Neural cell (in vitro differentiated cells): Measurements from ENCODE around the gene NBEAL1. TPM values are rescaled to one million over a fixed set of nuclear protein-coding genes. Genes with fewer than 3 reads are reported as not detected.
"Not testable (repeated sequence)": the region's sequence is repeated elsewhere in the genome, so short reads cannot be mapped to it uniquely, and the experiment has no call there.

Source experiments
- H2AFZ ChIP-seq: fragments of 200-600, 300-800 bp; sonication (generic), shearing (Covaris generic); 2 replicates; pipeline ENCODE4 v1.6.0; 2014; ENCODE audit warnings: low read depth, mild to moderate bottlenecking, antibody characterized with exemption, low read length, moderate library complexity
- H3F3A ChIP-seq: fragments of 200-600 bp; shearing (Covaris generic); 2 replicates; pipeline ENCODE4 v1.6.1; 2016; ENCODE audit warnings: mild to moderate bottlenecking, moderate library complexity, mixed read lengths, antibody characterized with exemption, low read length; ENCODE audit not compliant: insufficient read depth, poor library complexity, severe bottlenecking
- H3K27ac ChIP-seq: fragments of 200-600, 300-800 bp; sonication (generic), shearing (Covaris generic); 2 replicates; pipeline ENCODE4 v1.5.1; 2014; ENCODE audit warnings: mild to moderate bottlenecking, low read length, moderate library complexity
- H3K27me3 ChIP-seq: fragments of 300-800, 200-600 bp; sonication (generic), shearing (Covaris generic); 2 replicates; pipeline ENCODE4 v1.6.0; 2014; ENCODE audit warnings: mild to moderate bottlenecking, low read depth, low read length, moderate library complexity; ENCODE audit not compliant: insufficient read depth
- H3K36me3 ChIP-seq: fragments of 300-800, 200-600 bp; sonication (generic), shearing (Covaris generic); 2 replicates; pipeline ENCODE4 v1.5.1; 2014; ENCODE audit warnings: mild to moderate bottlenecking, antibody characterized with exemption, low read length, moderate library complexity; ENCODE audit not compliant: insufficient read depth
- H3K4me2 ChIP-seq: fragments of 300-800, 200-600 bp; sonication (generic), shearing (Covaris generic); 2 replicates; pipeline ENCODE4 v1.6.0; 2014; ENCODE audit warnings: mild to moderate bottlenecking, low read length
- H3K4me3 ChIP-seq: fragments of 300-800, 200-600 bp; sonication (generic), shearing (Covaris generic); 2 replicates; pipeline ENCODE4 v1.5.1; 2014; ENCODE audit warnings: mild to moderate bottlenecking, low read length, moderate library complexity
- H3K79me2 ChIP-seq: fragments of 200-600 bp; shearing (Covaris generic); replicated peaks from 2 replicates; pipeline ENCODE4 v1.6.0; 2014; ENCODE audit warnings: mild to moderate bottlenecking, low read length, moderate library complexity; ENCODE audit not compliant: insufficient read depth
- H3K9ac ChIP-seq: fragments of 300-800, 200-600 bp; sonication (generic), shearing (Covaris generic); 2 replicates; pipeline ENCODE4 v1.6.1; 2016; ENCODE audit warnings: mild to moderate bottlenecking, low read length, mixed read lengths
- H3K9me2 ChIP-seq: fragments of 200-600 bp; shearing (Covaris generic); 2 replicates; pipeline ENCODE4 v1.6.1; 2016; ENCODE audit warnings: mild to moderate bottlenecking, low read length, mixed read lengths; ENCODE audit not compliant: insufficient read depth
- H3K9me3 ChIP-seq: fragments of 200-600, 300-800 bp; sonication (generic), shearing (Covaris generic); 2 replicates; pipeline ENCODE4 v1.6.1; 2016; ENCODE audit warnings: mild to moderate bottlenecking, mixed run types, low read length, moderate library complexity, mixed read lengths
- H4K20me1 ChIP-seq: fragments of 200-600 bp; shearing (Covaris generic); 2 replicates; pipeline ENCODE4 v1.6.1; 2016; ENCODE audit warnings: mild to moderate bottlenecking, mixed run types; ENCODE audit not compliant: insufficient read depth
- CTCF ChIP-seq: fragments of 450-650 bp; IDR thresholded peaks from 2 replicates; pipeline ENCODE4 v1.5.1; 2014; ENCODE audit warnings: antibody characterized with exemption, mild to moderate bottlenecking, moderate library complexity; ENCODE audit not compliant: poor library complexity, severe bottlenecking
- EP300 ChIP-seq: fragments of 450-650 bp; conservative IDR thresholded peaks from 2 replicates; pipeline ENCODE4 v1.6.1; 2014; ENCODE audit warnings: antibody characterized with exemption, mild to moderate bottlenecking, moderate library complexity; ENCODE audit not compliant: poor library complexity, severe bottlenecking
- EZH2 ChIP-seq: fragments of 200-600, 300-800 bp; shearing (Covaris generic), sonication (generic); IDR thresholded peaks from 2 replicates; pipeline ENCODE4 v1.6.1; 2014; ENCODE audit warnings: antibody characterized with exemption, low read length, borderline replicate concordance, mild to moderate bottlenecking; ENCODE audit not compliant: insufficient read depth, poor library complexity, severe bottlenecking
- MXI1 ChIP-seq: fragments of 450-650 bp; conservative IDR thresholded peaks from 2 replicates; pipeline ENCODE4 v1.6.1; 2014; ENCODE audit warnings: antibody characterized with exemption, mild to moderate bottlenecking; ENCODE audit not compliant: poor library complexity, severe bottlenecking
- POLR2AphosphoS5 ChIP-seq: IDR thresholded peaks from 2 replicates; pipeline ENCODE4 v1.6.1; 2012
- RAD21 ChIP-seq: fragments of 450-650 bp; conservative IDR thresholded peaks from 2 replicates; pipeline ENCODE4 v1.6.1; 2014; ENCODE audit warnings: antibody characterized with exemption, mild to moderate bottlenecking, moderate library complexity
- SMC3 ChIP-seq: fragments of 450-650 bp; conservative IDR thresholded peaks from 2 replicates; pipeline ENCODE4 v1.6.1; 2014; ENCODE audit warnings: antibody characterized with exemption, mild to moderate bottlenecking, moderate library complexity; ENCODE audit not compliant: poor library complexity
- TAF1 ChIP-seq: IDR thresholded peaks from 2 replicates; pipeline ENCODE4 v1.6.1; 2012; ENCODE audit warnings: low read depth
- polyA plus RNA-seq: library from polyadenylated mRNA; depleted of rRNA; stranded (reverse); fragments of >200 nt; gene quantifications from 2 replicates; pipeline ENCODE4 v1.2.3, GENCODE V29; 2014
- TF ChIP-seq, protein P1 (sequence below): IDR thresholded peaks from 2 replicates; pipeline ENCODE4 v1.6.1; 2012; ENCODE audit warnings: borderline replicate concordance

The NBEAL1 gene
- polyA plus RNA-seq, 1 donor from 2014 or later = 7.9 TPM

GRCh38 chr2:203185864-203186263 is 171.2 kb downstream of the NBEAL1 start:
- H3K4me2 ChIP-seq = no peak overlapping the region
- no peak overlapping the region for H3K9ac ChIP-seq
- TF ChIP-seq EZH2 (no peak), MXI1 (no peak), CTCF (no peak), TAF1 (no peak), RAD21 (no peak), EP300 (no peak), SMC3 (no peak), POLR2AphosphoS5 (no peak)
- H4K20me1 ChIP-seq = no peaks in the 10 kb centered on the region
- H3F3A ChIP-seq = no peaks in the 10 kb centered on the region
- no peak overlapping the region for H3K4me3 ChIP-seq
- no peaks in the 10 kb centered on the region for H3K27me3 ChIP-seq
- no peak overlapping the region for H3K27ac ChIP-seq
- peaks cover 5% of the 10 kb centered on the region for H3K36me3 ChIP-seq
- H3K79me2 ChIP-seq = no peaks in the 10 kb centered on the region
- H3K9me3 ChIP-seq = no peaks in the 10 kb centered on the region
- H3K9me2 ChIP-seq = no peaks in the 10 kb centered on the region
- no peak overlapping the region for H2AFZ ChIP-seq

DNA sequence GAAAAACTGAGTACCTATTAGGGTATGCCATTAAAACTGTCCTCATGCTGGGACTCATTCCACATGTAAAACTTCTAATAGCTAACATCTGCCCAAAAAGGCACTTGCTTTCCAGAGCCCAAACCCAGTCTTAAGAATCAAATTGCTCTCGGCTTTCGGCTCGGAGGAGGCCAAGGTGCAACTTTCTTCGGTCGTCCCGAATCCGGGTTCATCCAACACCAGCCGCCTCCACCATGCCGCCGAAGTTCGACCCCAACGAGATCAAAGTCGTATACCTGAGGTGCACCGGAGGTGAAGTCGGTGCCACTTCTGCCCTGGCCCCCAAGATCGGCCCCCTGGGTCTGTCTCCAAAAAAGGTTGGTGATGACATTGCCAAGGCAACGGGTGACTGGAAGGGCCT is 175.9 kb downstream of the NBEAL1 start:
- H3K36me3 ChIP-seq, H3K27me3 ChIP-seq, H3K9me3 ChIP-seq, H3K27ac ChIP-seq, H4K20me1 ChIP-seq, H3K4me2 ChIP-seq, H3K79me2 ChIP-seq, H3F3A ChIP-seq, H2AFZ ChIP-seq, H3K9me2 ChIP-seq, H3K9ac ChIP-seq, H3K4me3 ChIP-seq: not testable (repeated sequence)

- H3K4me3 ChIP-seq, H3K79me2 ChIP-seq, H3K9me3 ChIP-seq, H3F3A ChIP-seq, H3K27me3 ChIP-seq, H4K20me1 ChIP-seq, H3K4me2 ChIP-seq, H3K27ac ChIP-seq, H3K9ac ChIP-seq, H2AFZ ChIP-seq, H3K9me2 ChIP-seq, H3K36me3 ChIP-seq: not testable (repeated sequence)
Observed at GRCh38 chr2:203191026-203191425, 176.4 kb downstream of the NBEAL1 start.

- Histone ChIP-seq H3K9me3 (no peaks in the 10 kb centered on the region), H3K9me2 (no peaks in the 10 kb centered on the region), H3K9ac (no peak overlapping the region), H3K79me2 (no peaks in the 10 kb centered on the region), H2AFZ (no peak overlapping the region), H3K27me3 (no peaks in the 10 kb centered on the region), H3F3A (no peaks in the 10 kb centered on the region), H3K4me3 (no peak overlapping the region), H4K20me1 (no peaks in the 10 kb centered on the region), H3K27ac (no peak overlapping the region), H3K4me2 (no peak overlapping the region), H3K36me3 (peaks cover 5% of the 10 kb centered on the region)
- TF ChIP-seq SMC3 (no peak), MXI1 (no peak), EZH2 (no peak), CTCF (no peak), TAF1 (no peak), EP300 (no peak), RAD21 (no peak), POLR2AphosphoS5 (no peak)
- TF ChIP-seq, protein P1, sequence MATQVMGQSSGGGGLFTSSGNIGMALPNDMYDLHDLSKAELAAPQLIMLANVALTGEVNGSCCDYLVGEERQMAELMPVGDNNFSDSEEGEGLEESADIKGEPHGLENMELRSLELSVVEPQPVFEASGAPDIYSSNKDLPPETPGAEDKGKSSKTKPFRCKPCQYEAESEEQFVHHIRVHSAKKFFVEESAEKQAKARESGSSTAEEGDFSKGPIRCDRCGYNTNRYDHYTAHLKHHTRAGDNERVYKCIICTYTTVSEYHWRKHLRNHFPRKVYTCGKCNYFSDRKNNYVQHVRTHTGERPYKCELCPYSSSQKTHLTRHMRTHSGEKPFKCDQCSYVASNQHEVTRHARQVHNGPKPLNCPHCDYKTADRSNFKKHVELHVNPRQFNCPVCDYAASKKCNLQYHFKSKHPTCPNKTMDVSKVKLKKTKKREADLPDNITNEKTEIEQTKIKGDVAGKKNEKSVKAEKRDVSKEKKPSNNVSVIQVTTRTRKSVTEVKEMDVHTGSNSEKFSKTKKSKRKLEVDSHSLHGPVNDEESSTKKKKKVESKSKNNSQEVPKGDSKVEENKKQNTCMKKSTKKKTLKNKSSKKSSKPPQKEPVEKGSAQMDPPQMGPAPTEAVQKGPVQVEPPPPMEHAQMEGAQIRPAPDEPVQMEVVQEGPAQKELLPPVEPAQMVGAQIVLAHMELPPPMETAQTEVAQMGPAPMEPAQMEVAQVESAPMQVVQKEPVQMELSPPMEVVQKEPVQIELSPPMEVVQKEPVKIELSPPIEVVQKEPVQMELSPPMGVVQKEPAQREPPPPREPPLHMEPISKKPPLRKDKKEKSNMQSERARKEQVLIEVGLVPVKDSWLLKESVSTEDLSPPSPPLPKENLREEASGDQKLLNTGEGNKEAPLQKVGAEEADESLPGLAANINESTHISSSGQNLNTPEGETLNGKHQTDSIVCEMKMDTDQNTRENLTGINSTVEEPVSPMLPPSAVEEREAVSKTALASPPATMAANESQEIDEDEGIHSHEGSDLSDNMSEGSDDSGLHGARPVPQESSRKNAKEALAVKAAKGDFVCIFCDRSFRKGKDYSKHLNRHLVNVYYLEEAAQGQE = no peak
Observed at GRCh38 chr2:203191961-203192360, 177.3 kb downstream of the NBEAL1 start.
